Psoas muscle (tissue), 8 donors: ENCODE data around the gene FUT1. TPM values are rescaled to one million over a fixed set of nuclear protein-coding genes. Genes with fewer than 3 reads are reported as not detected.

Experiments used
- ATAC-seq, 4 donors: fragments of 200-7000 bp; cut with Tn5 transposase; one replicate each; pipeline ENCODE4 v1.9.1; 2020; ENCODE audit warnings: moderate library complexity in 3 of 4, mild to moderate bottlenecking in 2 of 4
- DNase-seq, 2 donors: peaks; one replicate each; pipeline ENCODE4 v3.0.0-alpha.2; 2020
- H3K27ac ChIP-seq: fragments of 200-600 bp; one replicate; pipeline ENCODE4 v1.8.0; 2022
- H3K27me3 ChIP-seq, 3 donors: fragments of 200-600 bp in 1 of 3; one replicate each; pipeline versions ENCODE4 v1.6.1 to v1.8.0; 2013 to 2022; ENCODE audit warnings: low read length in 2 of 3, mild to moderate bottlenecking in 2 of 3, moderate library complexity in 1 of 3; ENCODE audit not compliant: insufficient read depth in 3 of 3
- H3K36me3 ChIP-seq, 2 donors: fragments of 200-600 bp in 1 of 2; one replicate each; pipeline versions ENCODE4 v1.6.1 to v1.8.0; 2013 to 2022; ENCODE audit warnings: low read depth in 1 of 2, mild to moderate bottlenecking in 1 of 2, moderate library complexity in 1 of 2; ENCODE audit not compliant: insufficient read depth in 1 of 2
- H3K4me1 ChIP-seq: fragments of 200-600 bp; one replicate; pipeline ENCODE4 v1.8.0; 2022
- H3K4me3 ChIP-seq: fragments of 200-600 bp; one replicate; pipeline ENCODE4 v1.8.0; 2022; ENCODE audit warnings: mild to moderate bottlenecking
- H3K9me3 ChIP-seq: fragments of 200-600 bp; one replicate; pipeline ENCODE4 v1.8.0; 2022
- CTCF ChIP-seq: fragments of 200-600 bp; IDR thresholded peaks from one replicate; pipeline ENCODE4 v1.8.0; 2022; ENCODE audit warnings: antibody characterized with exemption
- WGBS, 3 donors: extraction: QIAGEN DNeasy Blood & Tissue Kit; methylation state at CpG; one replicate each; pipeline versions ENCODE4 v1.1.6 to v1.1.7; 2013; 5-methylcytosine and 5-hydroxymethylcytosine counted together
- intact Hi-C, 2 donors: fragments of 100-400 bp; cut with DNase I; formaldehyde crosslinking; loops; one replicate each; pipeline versions ENCODE4 v1.11.0 to v1.14.2; 2022
- polyA plus RNA-seq, 3 donors: library from polyadenylated mRNA; stranded (reverse); fragments of 200-250 nt; gene quantifications; one replicate each; pipeline ENCODE4 v1.2.3, GENCODE V29; 2013
- total RNA-seq, 4 donors: library from RNA; stranded (reverse); fragmentation: NEBNext Ultra II Directional in 2 of 4; extraction: Animal tissue kit (Norgen Biotek cat#: 25700) in 2 of 4; gene quantifications; one replicate each; pipeline versions ENCODE4 v1.2.1 to v1.2.4, GENCODE V29; 2021 to 2023
- donor health status: healthy with polysubstance abuse.
- donor health status: DM: no; HTN: no; CAD: no; lungs with moderate emphysema.
- donor health status: Bipolar disorder and iron deficiency.
- donor health status: healthy.
- donor health status: DM: yes; HTN: yes; CAD: no.
- donor health status: DM: no; HTN: no; CAD: no.
- donor health status: DM: no; HTN: no; CAD: no.
- donor health status: DM: yes; HTN: yes; CAD: no.

The FUT1 gene
- total and polyA plus RNA-seq, 7 donors = 1.1 to 2.3 (median 1.6) TPM

- Histone ChIP-seq H3K27me3 (no peaks in the 10 kb centered on the region), H3K27ac (no peak overlapping the region), H3K9me3 (no peaks in the 10 kb centered on the region), H3K4me1 (no peaks in the 10 kb centered on the region), H3K36me3 (no peaks in the 10 kb centered on the region), H3K4me3 (no peak overlapping the region)
- ATAC-seq (no peak), DNase-seq (no peak)
- TF ChIP-seq CTCF = no peak
- WGBS, 3 donors = 65 to 84% (median 73%) methylated on average over 1 of the region's 1 CpG
- intact Hi-C loops = no loop called here
Observed at GRCh38 chr19:48779636-48780035, 27.2 kb upstream of the FUT1 start.

GRCh38 chr19:48777720-48778119 is 25.3 kb upstream of the FUT1 start:
- no peak for TF ChIP-seq CTCF
- 88 to 91% (median 91%) methylated on average over 12 of the region's 12 CpGs for WGBS, 3 donors
- Histone ChIP-seq H3K36me3 (no peaks in the 10 kb centered on the region), H3K27me3 (no peaks in the 10 kb centered on the region), H3K4me3 (no peak overlapping the region), H3K9me3 (no peaks in the 10 kb centered on the region), H3K4me1 (peaks cover 7% of the 10 kb centered on the region), H3K27ac (no peak overlapping the region)
- intact Hi-C loops = no loop called here
- no peak for ATAC-seq
- DNase-seq = no peak

- Histone ChIP-seq H3K36me3 (no peaks in the 10 kb centered on the region), H3K27me3 (no peaks in the 10 kb centered on the region), H3K27ac (no peak overlapping the region), H3K4me3 (no peak overlapping the region), H3K9me3 (no peaks in the 10 kb centered on the region), H3K4me1 (peaks cover 12% of the 10 kb centered on the region)
- TF ChIP-seq CTCF = no peak
- intact Hi-C loops = no loop called here
- DNase-seq (no peak), ATAC-seq (no peak)
- WGBS, 3 donors = 90 to 99% (median 97%) methylated on average over 5 of the region's 5 CpGs
Observed at GRCh38 chr19:48777139-48777538, 24.7 kb upstream of the FUT1 start.

- DNase-seq (peak; percentile 73 to 87), ATAC-seq (peak; percentile 77 to 87 (median 82))
- H3K4me1 ChIP-seq = peaks cover 39% of the 10 kb centered on the region
- intact Hi-C loops = no loop called here
- no peaks in the 10 kb centered on the region for H3K36me3 ChIP-seq
- no peak for TF ChIP-seq CTCF
- 19 to 20% (median 19%) methylated on average over 13 of the region's 13 CpGs for WGBS, 3 donors
- H3K27me3 ChIP-seq = no peaks in the 10 kb centered on the region
- no peaks in the 10 kb centered on the region for H3K9me3 ChIP-seq
- peak overlapping the region; percentile 88 for H3K27ac ChIP-seq
- H3K4me3 ChIP-seq = no peak overlapping the region
Observed at GRCh38 chr19:48772503-48772953, 20.1 kb upstream of the FUT1 start.

- Histone ChIP-seq H3K4me1 (peaks cover 40% of the 10 kb centered on the region), H3K9me3 (no peaks in the 10 kb centered on the region), H3K36me3 (no peaks in the 10 kb centered on the region), H3K4me3 (no peak overlapping the region), H3K27me3 (no peaks in the 10 kb centered on the region), H3K27ac (peak overlapping the region; percentile 88)
- DNase-seq = no peak
- TF ChIP-seq CTCF = no peak
- intact Hi-C loops = no loop called here
- ATAC-seq = no peak
- 64 to 69% (median 65%) methylated on average over 20 of the region's 20 CpGs for WGBS, 3 donors
Observed at GRCh38 chr19:48770734-48771472, 18.5 kb upstream of the FUT1 start.
